ENCODE measurements around the gene RAB25.

DNA sequence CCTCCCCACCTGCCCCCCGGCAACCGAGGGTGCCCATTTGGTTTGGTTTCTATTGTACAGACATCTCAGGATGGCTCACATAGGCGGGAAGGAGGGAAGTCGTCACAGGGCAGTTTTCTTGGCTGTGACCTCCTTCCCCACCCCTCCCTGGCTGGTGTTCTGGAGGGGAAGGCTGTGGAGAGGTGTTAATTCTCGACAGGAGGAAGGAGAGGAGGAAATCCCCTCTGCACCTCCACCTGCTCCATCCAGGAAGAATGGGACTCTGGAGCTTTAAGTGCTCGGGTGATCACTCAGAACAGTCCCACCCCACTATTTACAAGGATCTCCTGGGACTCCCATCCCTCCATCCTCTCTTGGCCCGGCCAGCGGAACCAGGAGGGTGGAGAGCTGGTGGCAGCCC, 13.7 kb downstream of the RAB25 start:
- TF ChIP-seq, protein P1, sequence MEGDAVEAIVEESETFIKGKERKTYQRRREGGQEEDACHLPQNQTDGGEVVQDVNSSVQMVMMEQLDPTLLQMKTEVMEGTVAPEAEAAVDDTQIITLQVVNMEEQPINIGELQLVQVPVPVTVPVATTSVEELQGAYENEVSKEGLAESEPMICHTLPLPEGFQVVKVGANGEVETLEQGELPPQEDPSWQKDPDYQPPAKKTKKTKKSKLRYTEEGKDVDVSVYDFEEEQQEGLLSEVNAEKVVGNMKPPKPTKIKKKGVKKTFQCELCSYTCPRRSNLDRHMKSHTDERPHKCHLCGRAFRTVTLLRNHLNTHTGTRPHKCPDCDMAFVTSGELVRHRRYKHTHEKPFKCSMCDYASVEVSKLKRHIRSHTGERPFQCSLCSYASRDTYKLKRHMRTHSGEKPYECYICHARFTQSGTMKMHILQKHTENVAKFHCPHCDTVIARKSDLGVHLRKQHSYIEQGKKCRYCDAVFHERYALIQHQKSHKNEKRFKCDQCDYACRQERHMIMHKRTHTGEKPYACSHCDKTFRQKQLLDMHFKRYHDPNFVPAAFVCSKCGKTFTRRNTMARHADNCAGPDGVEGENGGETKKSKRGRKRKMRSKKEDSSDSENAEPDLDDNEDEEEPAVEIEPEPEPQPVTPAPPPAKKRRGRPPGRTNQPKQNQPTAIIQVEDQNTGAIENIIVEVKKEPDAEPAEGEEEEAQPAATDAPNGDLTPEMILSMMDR (IDR thresholded peaks at IDR 0.05) = no peak
- no peak for TF ChIP-seq POLR2A (IDR thresholded peaks at IDR 0.05)
